Activated T-cell treated with anti-CD3 and anti-CD28 coated beads, Interleukin-2, amount 50 U/mL, for 4 hours (primary cell): Measurements from ENCODE around the gene LIFR. TPM values are rescaled to one million over a fixed set of nuclear protein-coding genes. Genes with fewer than 3 reads are reported as not detected.

Experiments used
- ATAC-seq, 2 donors: fragments of 200-7000 bp; cut with Tn5 transposase; one replicate each; pipeline ENCODE4 v1.10.0; 2021
- DNase-seq: peaks from one replicate; pipeline ENCODE4 v3.0.0-alpha.2; 2020
- H3K27me3 Mint-ChIP-seq: one replicate; pipeline ENCODE4 v1.8.0; 2021; ENCODE audit warnings: low read depth, mixed read lengths
- H3K36me3 Mint-ChIP-seq: one replicate; pipeline ENCODE4 v1.8.0; 2022; ENCODE audit warnings: mixed read lengths; ENCODE audit not compliant: insufficient read depth
- H3K4me1 Mint-ChIP-seq: one replicate; pipeline ENCODE4 v1.8.0; 2021; ENCODE audit warnings: low read depth, mixed read lengths
- H3K4me3 Mint-ChIP-seq: one replicate; pipeline ENCODE4 v1.8.0; 2021; ENCODE audit warnings: mild to moderate bottlenecking, moderate library complexity, mixed read lengths
- H3K9me3 Mint-ChIP-seq: one replicate; pipeline ENCODE4 v1.8.0; 2021; ENCODE audit warnings: mixed read lengths
- total RNA-seq, 3 donors: library from RNA; stranded (reverse); gene quantifications; one replicate each; pipeline ENCODE4 v1.2.1, GENCODE V29; 2021

Gene LIFR
- total RNA-seq, 3 donors from 2014 or later = 0.23 to 0.43 (median 0.24) TPM

DNA sequence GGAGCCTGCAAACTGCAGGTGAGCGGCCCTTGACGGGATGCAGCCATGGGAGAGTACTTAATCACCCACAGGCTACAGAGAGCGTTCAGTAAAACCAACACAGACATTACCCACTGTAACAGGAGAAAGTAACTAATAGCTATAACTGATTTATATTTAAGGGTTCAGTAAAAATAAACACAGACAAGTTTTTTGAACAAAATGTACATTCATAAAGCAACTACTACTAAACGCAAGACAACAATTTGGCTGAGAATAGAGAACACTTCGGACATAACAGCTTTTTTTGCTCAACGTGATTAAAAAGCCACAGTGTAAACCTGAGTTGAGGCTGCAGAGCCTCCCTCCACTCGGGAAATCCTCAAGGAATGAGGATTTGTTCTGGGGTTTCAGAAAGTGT lies 61.7 kb downstream of the LIFR start:
- Mint-ChIP-seq H3K9me3 (no peaks in the 10 kb centered on the region), H3K36me3 (no peaks in the 10 kb centered on the region), H3K4me1 (no peaks in the 10 kb centered on the region), H3K27me3 (peaks cover 13% of the 10 kb centered on the region), H3K4me3 (no peak overlapping the region)
- DNase-seq (no peak), ATAC-seq (no peak)

DNA sequence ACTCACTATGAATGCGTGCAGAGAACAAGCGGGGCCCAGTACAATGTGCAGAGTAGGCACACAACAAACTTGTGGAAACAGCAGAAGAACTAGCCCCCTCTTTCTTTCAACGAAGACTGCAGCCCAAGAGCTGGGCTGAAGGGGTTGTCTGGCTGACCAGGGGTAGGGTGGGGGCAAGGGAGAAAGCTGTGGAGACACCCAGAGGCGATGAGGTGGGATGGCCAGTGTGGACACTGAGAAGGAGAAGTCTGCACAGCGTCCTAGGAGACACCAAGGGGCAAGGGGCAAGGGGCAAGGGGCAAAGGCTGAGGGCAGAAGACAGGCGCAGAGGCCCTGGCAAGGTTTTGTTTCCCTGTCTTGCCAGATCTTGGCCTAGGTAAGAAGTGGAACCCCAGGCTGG lies 62.3 kb downstream of the LIFR start:
- DNase-seq (no peak), ATAC-seq (no peak)
- H3K27me3 Mint-ChIP-seq = peaks cover 13% of the 10 kb centered on the region
- H3K36me3 Mint-ChIP-seq = no peaks in the 10 kb centered on the region
- H3K9me3 Mint-ChIP-seq = no peaks in the 10 kb centered on the region
- no peaks in the 10 kb centered on the region for H3K4me1 Mint-ChIP-seq
- no peak overlapping the region for H3K4me3 Mint-ChIP-seq

DNA sequence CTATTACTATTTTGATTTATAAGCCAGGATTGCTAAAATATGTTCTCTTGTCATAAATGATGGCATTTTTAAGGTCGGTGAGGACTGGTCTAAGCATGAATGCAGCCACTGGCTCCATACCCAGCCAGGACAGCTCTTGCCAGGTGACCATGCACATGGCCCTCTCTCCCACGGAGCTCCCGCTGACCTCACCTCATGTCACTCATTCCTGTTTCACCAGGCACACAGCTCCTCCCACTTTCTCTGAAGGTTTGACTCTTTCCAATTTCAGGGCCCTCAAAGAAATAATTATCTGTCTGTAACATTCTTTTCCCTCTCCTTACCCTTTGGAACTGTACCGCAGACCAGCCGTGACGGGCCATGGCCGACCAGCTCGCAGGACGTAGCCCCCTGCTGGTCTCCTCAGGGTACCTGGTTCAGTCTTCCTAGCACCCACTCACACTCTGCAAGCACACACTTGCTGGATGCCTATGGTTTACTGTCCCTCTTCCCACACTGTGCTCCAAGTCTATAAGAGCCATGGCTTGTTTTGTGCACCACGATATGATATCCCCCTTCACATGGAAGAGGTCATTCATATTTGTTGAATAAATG lies 72.5 kb downstream of the LIFR start:
- H3K4me3 Mint-ChIP-seq = no peak overlapping the region
- no peaks in the 10 kb centered on the region for H3K36me3 Mint-ChIP-seq
- no peaks in the 10 kb centered on the region for H3K4me1 Mint-ChIP-seq
- ATAC-seq (no peak), DNase-seq (no peak)
- peaks cover 28% of the 10 kb centered on the region for H3K27me3 Mint-ChIP-seq
- no peaks in the 10 kb centered on the region for H3K9me3 Mint-ChIP-seq

DNA sequence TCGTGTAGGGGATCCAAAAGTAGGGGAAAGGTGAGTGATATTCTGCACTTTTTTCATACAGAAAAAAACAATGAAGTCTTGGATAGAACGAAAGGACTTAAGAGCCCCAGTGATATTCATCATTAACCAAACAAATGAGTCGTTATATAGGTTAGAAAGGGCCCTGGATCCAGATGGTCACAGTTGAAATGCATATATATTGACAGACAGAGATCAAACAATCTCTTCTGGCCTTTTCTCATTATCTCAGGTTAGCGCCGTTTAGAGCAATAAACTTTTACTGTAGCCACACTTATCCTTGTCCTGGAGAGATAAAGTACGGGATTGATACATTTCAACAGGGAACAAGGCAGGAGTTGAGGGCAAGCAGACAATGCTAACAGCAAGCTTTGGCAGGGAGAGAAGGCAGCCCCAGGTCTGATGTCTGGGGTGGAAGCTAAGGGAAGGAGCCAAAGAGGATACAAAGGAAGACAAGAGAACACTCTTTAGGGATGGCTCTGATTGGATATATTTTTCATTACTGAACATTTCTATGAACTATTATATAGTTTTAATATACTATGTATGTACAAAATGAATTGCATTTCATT lies 77.0 kb downstream of the LIFR start:
- no peaks in the 10 kb centered on the region for H3K9me3 Mint-ChIP-seq
- no peak overlapping the region for H3K4me3 Mint-ChIP-seq
- no peaks in the 10 kb centered on the region for H3K4me1 Mint-ChIP-seq
- DNase-seq = no peak
- H3K27me3 Mint-ChIP-seq = peaks cover 35% of the 10 kb centered on the region
- H3K36me3 Mint-ChIP-seq = no peaks in the 10 kb centered on the region
- ATAC-seq = no peak

DNA sequence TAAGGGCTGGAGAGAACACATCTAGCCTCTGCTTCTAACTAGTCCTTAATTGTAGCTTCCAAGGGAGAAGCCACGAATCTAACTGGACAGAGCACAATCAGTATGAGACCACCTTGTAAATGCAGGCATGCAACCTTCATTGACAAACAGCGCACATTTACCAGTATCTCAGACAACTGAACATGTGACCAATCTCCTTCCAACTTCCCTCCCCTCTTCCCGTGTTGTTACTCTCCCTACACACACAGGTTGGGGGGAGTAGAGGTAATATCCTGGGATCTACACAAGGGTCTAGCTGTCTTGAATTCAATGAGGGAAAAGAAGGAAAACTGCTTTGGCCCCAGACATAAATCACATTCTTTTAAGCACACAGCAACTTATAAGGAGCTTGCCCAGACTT lies 77.6 kb downstream of the LIFR start:
- no peaks in the 10 kb centered on the region for H3K9me3 Mint-ChIP-seq
- DNase-seq (no peak), ATAC-seq (no peak)
- no peak overlapping the region for H3K4me3 Mint-ChIP-seq
- H3K4me1 Mint-ChIP-seq = no peaks in the 10 kb centered on the region
- H3K36me3 Mint-ChIP-seq = no peaks in the 10 kb centered on the region
- H3K27me3 Mint-ChIP-seq = peaks cover 33% of the 10 kb centered on the region

DNA sequence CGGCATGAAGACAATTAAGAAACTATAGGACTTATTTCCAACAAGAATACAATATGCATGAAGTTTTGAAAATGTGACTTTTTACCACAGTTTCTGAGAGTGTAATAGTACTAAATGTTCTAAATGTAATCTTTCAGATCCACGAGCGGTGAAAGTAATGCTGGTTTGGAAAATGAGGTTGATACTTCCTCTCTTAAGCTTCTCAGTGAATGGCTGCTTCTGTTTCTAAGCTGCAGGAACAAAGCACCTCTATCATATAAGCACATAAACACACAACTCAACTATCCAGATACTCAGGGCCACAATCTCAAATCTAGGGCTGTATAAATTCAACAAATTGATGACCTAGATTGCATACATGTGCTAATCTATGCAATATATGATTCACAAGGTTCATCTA lies 78.3 kb downstream of the LIFR start:
- no peaks in the 10 kb centered on the region for H3K36me3 Mint-ChIP-seq
- H3K4me3 Mint-ChIP-seq = no peak overlapping the region
- DNase-seq = no peak
- no peak for ATAC-seq
- H3K27me3 Mint-ChIP-seq = peaks cover 34% of the 10 kb centered on the region
- no peaks in the 10 kb centered on the region for H3K4me1 Mint-ChIP-seq
- no peaks in the 10 kb centered on the region for H3K9me3 Mint-ChIP-seq

DNA sequence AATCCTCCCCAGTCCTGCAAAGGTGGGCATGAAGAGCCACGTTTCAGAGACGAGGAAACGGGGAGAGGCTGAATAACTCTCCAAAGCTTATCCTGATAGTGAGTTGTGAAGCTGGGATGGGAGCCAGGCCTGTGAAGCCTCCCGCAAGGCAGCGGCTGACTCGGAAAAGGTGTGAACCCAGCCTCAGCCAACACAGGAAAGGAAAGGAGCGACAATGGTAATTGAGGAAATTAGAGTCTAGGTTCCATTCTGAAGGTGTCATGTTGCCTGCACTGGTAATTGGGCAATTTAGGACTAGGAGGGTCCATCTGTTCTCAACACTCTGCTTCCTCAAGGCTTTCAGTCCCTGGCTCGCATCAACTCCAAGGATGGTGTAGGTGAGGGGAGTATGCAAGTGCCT lies 83.4 kb downstream of the LIFR start:
- H3K36me3 Mint-ChIP-seq = no peaks in the 10 kb centered on the region
- H3K27me3 Mint-ChIP-seq = peaks cover 39% of the 10 kb centered on the region
- ATAC-seq = no peak
- no peak for DNase-seq
- no peaks in the 10 kb centered on the region for H3K4me1 Mint-ChIP-seq
- H3K9me3 Mint-ChIP-seq = no peaks in the 10 kb centered on the region
- no peak overlapping the region for H3K4me3 Mint-ChIP-seq

DNA sequence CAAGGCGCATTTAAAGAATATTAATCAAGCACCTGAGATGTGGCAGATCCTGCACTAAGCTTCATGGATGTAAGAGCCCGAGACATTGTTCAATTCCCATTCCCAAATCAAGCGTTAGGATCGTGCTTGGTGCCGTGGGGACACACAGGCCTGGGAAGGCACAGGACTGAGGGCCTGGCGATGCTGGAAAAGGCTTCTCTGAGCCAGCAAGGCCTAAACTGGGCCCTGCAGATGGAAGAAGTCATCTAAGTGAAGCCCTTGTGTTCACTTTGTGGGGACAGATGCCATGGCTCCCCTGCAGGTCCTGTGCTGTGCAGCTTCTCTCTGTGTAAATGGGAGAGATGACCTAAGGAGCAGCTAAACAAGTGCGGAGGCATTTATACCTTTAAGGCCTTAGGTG lies 83.9 kb downstream of the LIFR start:
- ATAC-seq = no peak
- H3K27me3 Mint-ChIP-seq = peaks cover 37% of the 10 kb centered on the region

DNA sequence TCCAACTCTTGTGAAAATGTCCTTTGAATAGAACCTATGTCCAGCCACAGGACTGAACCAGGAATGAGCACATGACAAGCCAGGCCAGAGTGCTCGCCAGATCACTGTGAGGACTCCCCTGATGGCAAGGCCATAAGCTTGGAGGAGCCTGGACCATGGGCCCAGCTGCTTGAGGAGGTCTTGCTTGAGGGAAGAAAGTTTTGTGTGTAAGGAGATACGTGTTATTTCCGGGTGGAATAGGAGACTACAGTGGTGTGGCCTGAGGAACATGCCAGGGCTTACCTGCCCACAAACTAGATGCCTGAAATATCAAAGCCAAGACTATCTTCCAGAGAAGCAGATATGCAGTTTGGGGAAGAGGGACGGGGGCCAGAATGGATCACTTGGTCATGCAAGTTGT lies 84.7 kb downstream of the LIFR start:
- no peak overlapping the region for H3K4me3 Mint-ChIP-seq
- H3K4me1 Mint-ChIP-seq = no peaks in the 10 kb centered on the region
- ATAC-seq (no peak), DNase-seq (no peak)
- no peaks in the 10 kb centered on the region for H3K36me3 Mint-ChIP-seq
- peaks cover 35% of the 10 kb centered on the region for H3K27me3 Mint-ChIP-seq
- H3K9me3 Mint-ChIP-seq = no peaks in the 10 kb centered on the region

More for the DNA sequence above, 83.9 kb downstream of the LIFR start:
- no peak for DNase-seq
- Mint-ChIP-seq H3K4me3 (no peak overlapping the region), H3K36me3 (no peaks in the 10 kb centered on the region), H3K9me3 (no peaks in the 10 kb centered on the region), H3K4me1 (no peaks in the 10 kb centered on the region)

DNA sequence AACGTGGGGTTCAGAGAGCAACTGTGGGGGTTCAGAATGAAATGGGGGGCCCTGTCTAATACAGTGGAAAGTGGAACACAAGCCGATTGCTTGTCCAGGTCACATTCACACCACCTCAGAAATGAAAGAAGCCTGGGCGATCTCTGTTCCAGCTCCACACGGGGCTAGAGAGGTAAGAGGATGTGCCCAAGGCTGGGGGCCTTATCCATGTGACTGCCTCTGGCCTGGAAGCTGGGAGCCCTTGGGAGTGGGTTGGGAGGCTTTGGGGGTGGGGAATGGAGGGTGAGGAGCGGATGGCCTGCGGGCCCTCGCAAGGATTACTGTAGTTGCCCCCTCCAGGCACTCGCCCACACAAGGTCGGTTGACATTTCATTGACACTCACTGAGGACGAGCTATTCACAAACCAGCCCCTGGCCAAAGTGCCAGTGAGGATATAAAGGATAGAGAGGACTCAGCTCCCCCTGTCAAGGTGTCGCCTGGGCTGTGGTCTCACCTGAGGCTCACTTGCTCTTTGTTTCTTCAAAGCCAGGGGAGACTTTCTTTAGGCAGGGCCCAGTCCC lies 86.7 kb downstream of the LIFR start:
- DNase-seq (no peak), ATAC-seq (no peak)
- Mint-ChIP-seq H3K27me3 (peaks cover 32% of the 10 kb centered on the region), H3K36me3 (no peaks in the 10 kb centered on the region), H3K4me3 (no peak overlapping the region), H3K9me3 (no peaks in the 10 kb centered on the region), H3K4me1 (no peaks in the 10 kb centered on the region)

DNA sequence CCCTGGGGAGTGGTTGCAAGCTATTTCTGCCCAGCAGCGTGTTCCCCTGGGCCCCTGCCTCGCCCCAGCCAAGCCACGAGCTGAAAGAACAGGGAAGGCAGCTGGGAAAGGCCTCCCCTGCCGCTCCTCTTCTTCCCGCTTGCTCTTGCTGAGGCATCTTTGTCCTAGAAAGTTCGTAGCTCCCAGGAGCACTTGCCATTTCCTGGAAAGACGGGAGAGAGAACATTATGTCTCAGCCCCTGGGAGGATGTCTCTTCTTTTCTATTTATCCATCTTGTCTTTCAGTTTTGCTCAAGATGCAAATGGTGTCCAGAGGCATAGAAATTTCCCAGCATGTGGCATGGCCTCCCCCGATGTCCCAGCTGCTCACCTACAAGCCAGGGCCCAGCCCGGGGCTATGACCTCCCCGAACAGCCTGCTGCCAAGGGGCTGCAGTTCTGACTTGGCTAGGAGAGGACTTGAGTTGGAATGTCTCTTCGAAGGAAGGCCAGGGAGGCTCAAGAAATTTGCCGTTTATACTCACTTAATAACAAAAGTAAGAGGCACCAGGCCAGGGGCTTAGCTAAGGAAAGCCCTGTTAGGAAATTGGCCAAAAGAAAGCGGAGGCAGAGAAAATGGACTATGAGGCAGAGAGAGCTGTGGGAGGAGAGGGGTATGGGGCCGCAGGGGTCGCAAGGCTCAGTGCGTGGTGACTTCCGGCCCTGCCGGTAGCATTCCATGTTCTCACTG lies 87.3 kb downstream of the LIFR start:
- ATAC-seq = no peak
- Mint-ChIP-seq H3K36me3 (no peaks in the 10 kb centered on the region), H3K27me3 (peaks cover 29% of the 10 kb centered on the region), H3K4me3 (no peak overlapping the region), H3K4me1 (no peaks in the 10 kb centered on the region), H3K9me3 (no peaks in the 10 kb centered on the region)
- no peak for DNase-seq

DNA sequence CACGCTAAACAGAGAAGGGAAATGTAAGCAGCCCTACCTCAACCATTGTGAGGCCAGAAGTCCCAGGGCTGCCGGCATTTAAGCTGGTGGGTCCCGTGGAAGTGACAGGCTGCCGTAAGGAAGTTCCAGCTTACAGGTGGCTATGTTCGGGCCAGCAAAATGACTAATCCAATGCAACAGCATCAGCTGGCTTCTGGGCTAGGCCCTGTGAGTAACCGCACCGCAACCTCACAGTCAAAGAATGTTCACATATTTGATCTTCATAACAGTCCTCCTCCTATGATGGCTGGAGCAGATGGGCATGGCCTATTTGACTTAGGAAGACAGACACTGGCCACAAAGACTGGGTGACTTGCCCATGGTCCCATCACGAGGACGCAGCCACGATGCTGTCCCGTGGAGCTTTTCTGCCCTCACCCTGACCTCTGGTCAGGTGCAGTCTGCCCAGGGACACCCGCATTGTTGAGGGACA lies 88.2 kb downstream of the LIFR start:
- no peak overlapping the region for H3K4me3 Mint-ChIP-seq
- H3K4me1 Mint-ChIP-seq = no peaks in the 10 kb centered on the region
- no peaks in the 10 kb centered on the region for H3K9me3 Mint-ChIP-seq
- ATAC-seq (no peak), DNase-seq (no peak)
- H3K27me3 Mint-ChIP-seq = peaks cover 33% of the 10 kb centered on the region
- H3K36me3 Mint-ChIP-seq = no peaks in the 10 kb centered on the region

DNA sequence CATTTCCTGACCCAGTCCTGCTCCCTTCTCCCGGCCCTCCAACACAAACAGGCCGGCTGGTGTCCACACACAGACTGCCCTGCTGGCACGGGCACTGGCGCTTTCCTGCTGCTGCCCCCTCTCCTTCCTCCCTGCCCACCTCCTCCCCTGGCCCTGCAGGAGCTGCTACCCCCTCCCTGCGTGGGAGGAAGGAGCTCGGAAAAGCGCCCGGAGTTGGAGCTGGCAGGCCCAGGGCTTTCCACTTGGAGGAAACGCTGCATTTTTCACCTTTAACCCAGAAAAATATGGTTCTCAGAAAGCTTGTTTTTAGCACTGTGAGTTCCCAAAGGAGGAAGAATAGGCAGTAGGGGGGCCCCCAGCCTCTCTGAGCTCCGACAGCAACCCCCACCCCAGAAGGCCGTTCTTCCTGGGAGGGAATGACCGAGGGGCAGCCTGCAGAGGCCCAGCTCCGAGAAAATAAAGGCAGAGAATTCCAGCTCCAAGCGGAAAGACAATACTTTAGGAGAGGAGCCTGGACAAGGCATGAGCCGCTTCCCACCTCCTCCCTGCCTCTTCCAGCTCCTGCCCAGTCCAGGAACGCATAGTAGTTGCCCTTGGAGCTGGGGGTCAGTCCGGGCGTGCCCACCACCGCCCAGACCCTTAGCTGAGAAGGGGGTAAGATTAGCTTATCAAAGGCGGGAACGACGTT lies 88.9 kb downstream of the LIFR start:
- Mint-ChIP-seq H3K36me3 (no peaks in the 10 kb centered on the region), H3K4me3 (no peak overlapping the region), H3K4me1 (no peaks in the 10 kb centered on the region), H3K27me3 (peaks cover 33% of the 10 kb centered on the region), H3K9me3 (no peaks in the 10 kb centered on the region)
- ATAC-seq (no peak), DNase-seq (no peak)

DNA sequence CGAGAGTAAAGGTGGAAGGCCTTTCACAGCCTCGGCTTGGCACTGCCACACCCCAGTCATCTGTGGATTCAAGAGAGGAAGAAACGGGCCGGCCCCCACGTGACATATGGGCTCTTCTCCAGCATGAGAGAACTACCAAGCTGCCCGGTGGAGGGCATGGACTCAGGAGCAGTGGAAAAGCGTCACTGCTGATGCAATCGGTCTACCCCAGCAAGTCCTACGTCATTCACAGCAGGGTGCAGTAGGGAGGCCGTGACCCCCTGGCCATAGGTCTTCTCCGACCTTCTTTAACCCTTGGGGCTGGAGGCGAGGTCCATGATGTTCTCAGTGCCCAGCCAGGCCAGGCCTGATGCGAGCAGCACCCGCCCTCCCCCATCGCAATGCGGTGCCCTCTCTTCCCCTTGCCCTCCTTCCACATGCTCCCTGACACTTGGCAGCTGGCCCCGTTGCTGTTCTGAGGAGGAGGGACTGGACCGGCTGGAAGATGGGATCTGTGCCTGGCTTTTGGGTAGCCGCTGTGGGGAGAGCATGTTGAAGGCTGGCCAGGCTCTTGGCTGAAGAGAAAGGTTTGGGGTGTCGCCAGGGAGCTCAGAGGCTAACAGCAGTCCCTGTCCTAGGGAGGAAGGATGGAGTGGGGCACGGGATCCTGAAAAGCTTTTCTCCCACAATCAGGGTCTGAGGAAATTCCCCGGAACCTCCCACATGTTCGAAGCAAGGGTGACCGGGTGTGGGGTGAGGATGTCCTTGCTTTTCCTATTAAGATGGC lies 89.8 kb downstream of the LIFR start:
- Mint-ChIP-seq H3K27me3 (peaks cover 33% of the 10 kb centered on the region), H3K9me3 (no peaks in the 10 kb centered on the region), H3K4me1 (no peaks in the 10 kb centered on the region), H3K36me3 (no peaks in the 10 kb centered on the region), H3K4me3 (no peak overlapping the region)
- DNase-seq (no peak), ATAC-seq (no peak)
